Left kidney (tissue), 8 donors: Measurements from ENCODE around the gene CBLL2. TPM values are rescaled to one million over a fixed set of nuclear protein-coding genes. Genes with fewer than 3 reads are reported as not detected.
"Not testable (repeated sequence)": the region's sequence is repeated elsewhere in the genome, so short reads cannot be mapped to it uniquely, and the experiment has no call there.

Experiments
- DNase-seq: peaks from one replicate; pipeline ENCODE4 v3.0.0-alpha.2; 2013
- long read RNA-seq, 8 donors: transcript quantifications; one replicate each; lab custom pipeline, GENCODE V29; 2026
- polyA plus RNA-seq: library from polyadenylated mRNA; unstranded; fragments of 120-200 nt; gene quantifications from one replicate; pipeline ENCODE4 v1.2.1, GENCODE V29; 2013; ENCODE audit not compliant: insufficient read length

Gene CBLL2
- not detected for polyA plus RNA-seq
- long read RNA-seq, donor 1: 0 reads
- long read RNA-seq, donor 2: 0 reads
- long read RNA-seq, donor 3: 0 reads
- long read RNA-seq, donor 4: 0 reads
- long read RNA-seq, donor 5: 0 reads
- long read RNA-seq, donor 6: 0 reads
- long read RNA-seq, donor 7: 0 reads
- long read RNA-seq, donor 8: 0 reads

- no peak for DNase-seq
These were observed at the start of gene CBLL2 for GRCh38 chrX:22272613-22273012. Gene CBLL2, plus strand, starts transcription at chrX:22272913. Its CDS starts 79 bp downstream, at chrX:22272992.

GRCh38 chrX:22234380-22234779, 38.3 kb upstream of the CBLL2 start:
- DNase-seq: no peak

- no peak for DNase-seq
These were observed 35.2 kb upstream of the CBLL2 start for GRCh38 chrX:22237479-22237878.

- no peak for DNase-seq
These were observed 26.1 kb upstream of the CBLL2 start for GRCh38 chrX:22246620-22247019.

- DNase-seq: no peak
These were observed 25.5 kb upstream of the CBLL2 start for GRCh38 chrX:22247169-22247568.

GRCh38 chrX:22248401-22248800, 24.3 kb upstream of the CBLL2 start:
- no peak for DNase-seq

GRCh38 chrX:22249371-22249770, 23.3 kb upstream of the CBLL2 start:
- DNase-seq: no peak

GRCh38 chrX:22268706-22269105, 4.0 kb upstream of the CBLL2 start:
- peak; percentile 4 for DNase-seq

GRCh38 chrX:22273714-22274317, 1.1 kb downstream of the CBLL2 start:
- DNase-seq: no peak

GRCh38 chrX:22276781-22277180, 4.1 kb downstream of the CBLL2 start:
- no peak for DNase-seq

- no peak for DNase-seq
These were observed 5.7 kb downstream of the CBLL2 start for GRCh38 chrX:22278375-22278774.

GRCh38 chrX:22289209-22289608, 16.5 kb downstream of the CBLL2 start:
- not testable (repeated sequence) for DNase-seq

GRCh38 chrX:22296871-22297270, 24.2 kb downstream of the CBLL2 start:
- no peak for DNase-seq

GRCh38 chrX:22300130-22300529, 27.4 kb downstream of the CBLL2 start:
- DNase-seq: peak; percentile 7

GRCh38 chrX:22310779-22311178, 38.1 kb downstream of the CBLL2 start:
- DNase-seq: no peak

GRCh38 chrX:22313766-22314165, 41.1 kb downstream of the CBLL2 start:
- no peak for DNase-seq

- no peak for DNase-seq
These were observed 41.5 kb downstream of the CBLL2 start for GRCh38 chrX:22314211-22314610.

- no peak for DNase-seq
These were observed 42.0 kb downstream of the CBLL2 start for GRCh38 chrX:22314692-22315091.

- no peak for DNase-seq
These were observed 42.4 kb downstream of the CBLL2 start for GRCh38 chrX:22315151-22315550.

- no peak for DNase-seq
These were observed 47.6 kb downstream of the CBLL2 start for GRCh38 chrX:22320236-22320873.

- DNase-seq: no peak
These were observed 50.8 kb downstream of the CBLL2 start for GRCh38 chrX:22323541-22323940.
